Transverse colon (tissue), 4 donors: ENCODE results near the gene TAC3. TPM values are rescaled to one million over a fixed set of nuclear protein-coding genes. Genes with fewer than 3 reads are reported as not detected.

Source experiments
- DNase-seq: peaks from one replicate; pipeline ENCODE4 v3.0.0-alpha.2; 2019
- H3K27ac ChIP-seq, 4 donors: fragments of 200-600 bp; sonication (generic); 2 replicates each; pipeline ENCODE4 v1.5.1; 2016 to 2018; ENCODE audit warnings: inconsistent platforms in 4 of 4
- H3K27me3 ChIP-seq: fragments of 200-600 bp; sonication (generic); 2 replicates; pipeline ENCODE4 v1.5.1; 2017; ENCODE audit warnings: inconsistent platforms
- H3K36me3 ChIP-seq, 4 donors: fragments of 200-600 bp; sonication (generic); 2 replicates each; pipeline ENCODE4 v1.5.1; 2017 to 2019; ENCODE audit warnings: inconsistent platforms in 4 of 4
- H3K4me1 ChIP-seq, 4 donors: fragments of 200-600 bp; sonication (generic); 2 replicates each; pipeline ENCODE4 v1.5.1; 2017 to 2020; ENCODE audit warnings: inconsistent platforms in 4 of 4
- H3K4me3 ChIP-seq, 4 donors: fragments of 200-600 bp; sonication (generic); 1 replicate in 1 of 4; 2 replicates in 3 of 4; pipeline versions ENCODE4 v1.5.1 to v1.6.1; 2017 to 2019; ENCODE audit warnings: inconsistent platforms in 4 of 4
- H3K9me3 ChIP-seq, 2 donors: fragments of 200-600 bp; sonication (generic); 2 replicates each; pipeline ENCODE4 v1.5.1; 2017 to 2019; ENCODE audit warnings: inconsistent platforms in 2 of 2
- CTCF ChIP-seq, 5 experiments: fragments of 200-600 bp in 3 of 5; fragments of 450-650 bp in 2 of 5; sonication (generic) in 3 of 5; IDR thresholded peaks; 1 replicate in 2 of 5; 2 replicates in 3 of 5; pipeline ENCODE4 v1.5.1; 2016 to 2017; ENCODE audit warnings: antibody characterized with exemption in 5 of 5, inconsistent platforms in 3 of 5, mild to moderate bottlenecking in 2 of 5, moderate library complexity in 1 of 5
- EP300 ChIP-seq: sonication (generic); formaldehyde crosslinking; IDR thresholded peaks from one replicate; pipeline ENCODE4 v1.6.1; 2017; ENCODE audit warnings: antibody characterized with exemption, low read depth
- POLR2A ChIP-seq: fragments of 450-650 bp; IDR thresholded peaks from one replicate; pipeline ENCODE4 v1.6.1; 2016; ENCODE audit warnings: antibody characterized with exemption, mild to moderate bottlenecking, moderate library complexity
- POLR2AphosphoS5 ChIP-seq, 3 donors: sonication (generic); formaldehyde crosslinking; IDR thresholded peaks; one replicate each; pipeline ENCODE4 v1.6.1; 2016; ENCODE audit warnings: antibody characterized with exemption in 3 of 3
- WGBS, 2 donors: methylation state at CpG; one replicate each; pipeline ENCODE4 v1.1.5; 2018; ENCODE audit warnings: low coverage in 1 of 2; 5-methylcytosine and 5-hydroxymethylcytosine counted together
- in situ Hi-C, 4 donors: fragments of 200-750 bp; cut with MboI; loops; one replicate each; pipeline versions ENCODE4 v1.15.0 to v1.15.1; 2017; ENCODE audit warnings: low sequenced_read_pairs in 3 of 4, low pct_ligation_motif_present in 1 of 4, low pct_unique_long_range_greater_than_20kb in 1 of 4
- intact Hi-C: fragments of 100-400 bp; cut with DNase I; formaldehyde crosslinking; loops from one replicate; pipeline ENCODE4 v1.15.1; 2023; ENCODE audit warnings: low total_unique reads
- total RNA-seq, 4 donors: library from RNA; depleted of rRNA; stranded (reverse); fragments of >200 nt; gene quantifications; one replicate each; pipeline ENCODE4 v1.1.0, GENCODE V29; 2016

TAC3 gene
- total RNA-seq, 4 donors from 2014 or later = 2.5 to 47.1 (median 9.2) TPM; not detected in 1

GRCh38 chr12:57033431-57033830, 17.1 kb upstream of the TAC3 start:
- Histone ChIP-seq H3K27ac (no peak overlapping the region), H3K27me3 (no peaks in the 10 kb centered on the region), H3K4me3 (no peak overlapping the region), H3K4me1 (peaks cover 0 to 7% (median 0%) of the 10 kb centered on the region in 4 donors), H3K9me3 (no peaks in the 10 kb centered on the region), H3K36me3 (peaks cover 0 to 13% (median 0%) of the 10 kb centered on the region in 4 donors)
- 81 to 92% methylated on average over 3 of the region's 3 CpGs for WGBS, 2 donors
- no peak for DNase-seq
- intact Hi-C loops (no loop called here), in situ Hi-C loops (no loop called here)
- TF ChIP-seq CTCF (IDR thresholded peaks at IDR 0.05) (no peak), EP300 (no peak), POLR2AphosphoS5 (IDR thresholded peaks at IDR 0.05) (no peak), POLR2A (no peak)

- WGBS, 2 donors = 50 to 85% methylated on average over 3 to 7 of the region's 7 CpGs
- H3K36me3 ChIP-seq = peaks cover 0 to 11% (median 0%) of the 10 kb centered on the region in 4 donors
- no peaks in the 10 kb centered on the region for H3K27me3 ChIP-seq
- TF ChIP-seq POLR2AphosphoS5 (IDR thresholded peaks at IDR 0.05) = no peak
- TF ChIP-seq POLR2A = no peak
- no peak for TF ChIP-seq CTCF (IDR thresholded peaks at IDR 0.05)
- TF ChIP-seq EP300 = no peak
- H3K9me3 ChIP-seq = no peaks in the 10 kb centered on the region
- H3K27ac ChIP-seq = no peak overlapping the region
- no peak for DNase-seq
- peaks cover 0 to 13% (median 0%) of the 10 kb centered on the region in 4 donors for H3K4me1 ChIP-seq
- intact Hi-C loops (no loop called here), in situ Hi-C loops (no loop called here)
- H3K4me3 ChIP-seq = no peak overlapping the region
These were observed 15.5 kb upstream of the TAC3 start for GRCh38 chr12:57031789-57032188.

- DNase-seq = no peak
- WGBS, 2 donors = 17 to 24% methylated on average over 2 of the region's 2 CpGs
- Histone ChIP-seq H3K4me3 (no peak overlapping the region), H3K27ac (no peak overlapping the region), H3K36me3 (peaks cover 0 to 6% (median 0%) of the 10 kb centered on the region in 4 donors), H3K9me3 (no peaks in the 10 kb centered on the region), H3K4me1 (peaks cover 0 to 13% (median 0%) of the 10 kb centered on the region in 4 donors), H3K27me3 (no peaks in the 10 kb centered on the region)
- TF ChIP-seq POLR2AphosphoS5 (IDR thresholded peaks at IDR 0.05) (no peak), POLR2A (no peak), EP300 (no peak), CTCF (IDR thresholded peaks at IDR 0.05) (no peak)
- intact Hi-C loops = no loop called here
- in situ Hi-C loops = no loop called here
These were observed 14.9 kb upstream of the TAC3 start for GRCh38 chr12:57031138-57031725.

GRCh38 chr12:57029457-57029856, 13.1 kb upstream of the TAC3 start:
- no peak overlapping the region for H3K27ac ChIP-seq
- no peaks in the 10 kb centered on the region for H3K27me3 ChIP-seq
- in situ Hi-C loops = no loop called here
- H3K4me3 ChIP-seq = no peak overlapping the region
- intact Hi-C loops = no loop called here
- H3K4me1 ChIP-seq = peaks cover 0 to 13% (median 0%) of the 10 kb centered on the region in 4 donors
- no peaks in the 10 kb centered on the region for H3K9me3 ChIP-seq
- 90% methylated on average over 7 of the region's 7 CpGs; no CpG with 5 or more reads in 1 of the 2 donors for WGBS, 2 donors
- peaks cover 0 to 6% (median 0%) of the 10 kb centered on the region in 4 donors for H3K36me3 ChIP-seq
- DNase-seq = no peak
- no peak for TF ChIP-seq POLR2AphosphoS5 (IDR thresholded peaks at IDR 0.05)
- no peak for TF ChIP-seq CTCF (IDR thresholded peaks at IDR 0.05)
- TF ChIP-seq EP300 = no peak
- TF ChIP-seq POLR2A = no peak
